ENCODE data around the gene PLEKHG2.

DNA sequence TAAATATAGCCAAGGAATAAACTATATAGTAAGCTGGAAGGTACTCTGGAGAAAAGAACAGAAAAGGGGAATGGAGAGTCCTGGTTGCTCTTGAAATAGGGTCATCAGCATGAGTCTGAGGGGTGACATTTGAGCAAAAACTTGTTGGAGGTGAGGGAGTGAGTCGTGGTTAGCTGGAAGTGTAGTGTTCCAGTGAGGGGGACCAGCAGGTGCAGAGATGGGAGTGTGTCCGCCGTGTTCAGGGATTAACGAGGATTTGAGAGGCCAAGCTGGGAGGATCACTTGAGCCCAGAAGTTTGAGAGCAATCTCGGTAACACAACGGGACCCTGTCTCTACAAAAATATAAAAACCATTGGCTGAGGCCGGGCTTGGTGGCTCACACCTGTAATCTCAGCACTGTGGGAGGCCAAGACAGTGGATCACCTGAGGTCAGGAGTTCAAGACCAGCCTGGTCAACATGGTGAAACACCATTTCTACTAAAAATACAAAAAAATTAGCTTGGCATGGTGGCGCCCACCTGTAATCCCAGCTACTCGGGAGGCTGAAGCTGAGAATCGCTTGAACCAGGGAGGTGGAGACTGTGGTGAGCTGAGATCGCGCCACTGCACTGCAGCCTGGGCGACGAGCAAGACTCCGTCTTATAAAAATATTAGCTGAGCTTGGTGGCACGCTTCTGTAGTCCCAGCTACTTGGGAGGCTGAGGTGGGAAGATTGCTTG is 34.1 kb downstream of the PLEKHG2 start:
- TF ChIP-seq, protein P1, sequence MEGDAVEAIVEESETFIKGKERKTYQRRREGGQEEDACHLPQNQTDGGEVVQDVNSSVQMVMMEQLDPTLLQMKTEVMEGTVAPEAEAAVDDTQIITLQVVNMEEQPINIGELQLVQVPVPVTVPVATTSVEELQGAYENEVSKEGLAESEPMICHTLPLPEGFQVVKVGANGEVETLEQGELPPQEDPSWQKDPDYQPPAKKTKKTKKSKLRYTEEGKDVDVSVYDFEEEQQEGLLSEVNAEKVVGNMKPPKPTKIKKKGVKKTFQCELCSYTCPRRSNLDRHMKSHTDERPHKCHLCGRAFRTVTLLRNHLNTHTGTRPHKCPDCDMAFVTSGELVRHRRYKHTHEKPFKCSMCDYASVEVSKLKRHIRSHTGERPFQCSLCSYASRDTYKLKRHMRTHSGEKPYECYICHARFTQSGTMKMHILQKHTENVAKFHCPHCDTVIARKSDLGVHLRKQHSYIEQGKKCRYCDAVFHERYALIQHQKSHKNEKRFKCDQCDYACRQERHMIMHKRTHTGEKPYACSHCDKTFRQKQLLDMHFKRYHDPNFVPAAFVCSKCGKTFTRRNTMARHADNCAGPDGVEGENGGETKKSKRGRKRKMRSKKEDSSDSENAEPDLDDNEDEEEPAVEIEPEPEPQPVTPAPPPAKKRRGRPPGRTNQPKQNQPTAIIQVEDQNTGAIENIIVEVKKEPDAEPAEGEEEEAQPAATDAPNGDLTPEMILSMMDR (IDR thresholded peaks at IDR 0.05): no peak
- TF ChIP-seq POLR2AphosphoS5 (IDR thresholded peaks at IDR 0.05) (no peak), POLR2A (IDR thresholded peaks at IDR 0.05) (no peak)
